Vagina (tissue), 2 donors: Measurements from ENCODE around the gene DOCK1. TPM values are rescaled to one million over a fixed set of nuclear protein-coding genes. Genes with fewer than 3 reads are reported as not detected.

Experiments used
- DNase-seq, 2 donors: peaks; one replicate each; pipeline ENCODE4 v3.0.0-alpha.2; 2017; ENCODE audit errors: extremely low spot score in 2 of 2
- H3K27ac ChIP-seq: fragments of 200-600 bp; sonication (generic); one replicate; pipeline ENCODE4 v1.5.1; 2019
- H3K27me3 ChIP-seq: fragments of 200-600 bp; sonication (generic); one replicate; pipeline ENCODE4 v1.5.1; 2019
- H3K36me3 ChIP-seq, 2 donors: fragments of 200-600 bp; sonication (generic); one replicate each; pipeline ENCODE4 v1.5.1; 2017 to 2019
- H3K4me1 ChIP-seq: fragments of 200-600 bp; sonication (generic); one replicate; pipeline ENCODE4 v1.5.1; 2019
- H3K4me3 ChIP-seq, 2 donors: fragments of 200-600 bp; sonication (generic); 1 replicate in 1 of 2; 2 replicates in 1 of 2; pipeline ENCODE4 v1.5.1; 2016 to 2019
- H3K9me3 ChIP-seq: fragments of 200-600 bp; sonication (generic); one replicate; pipeline ENCODE4 v1.5.1; 2019
- POLR2A ChIP-seq, 2 donors: fragments of 450-650 bp; IDR thresholded peaks; one replicate each; pipeline ENCODE4 v1.6.1; 2017; ENCODE audit warnings: antibody characterized with exemption in 2 of 2, mild to moderate bottlenecking in 2 of 2, moderate library complexity in 2 of 2
- POLR2AphosphoS5 ChIP-seq, 2 donors: sonication (generic); formaldehyde crosslinking; IDR thresholded peaks; one replicate each; pipeline ENCODE4 v1.9.0; 2017; ENCODE audit warnings: antibody characterized with exemption in 2 of 2, mild to moderate bottlenecking in 2 of 2, low read depth in 1 of 2; ENCODE audit not compliant: insufficient read depth in 1 of 2
- intact Hi-C: fragments of 100-400 bp; cut with DNase I; formaldehyde crosslinking; loops from one replicate; pipeline ENCODE4 v1.15.1; 2023
- total RNA-seq: library from RNA; depleted of rRNA; stranded (reverse); fragments of >200 nt; gene quantifications from one replicate; pipeline ENCODE4 v1.2.3, GENCODE V29; 2016
- TF ChIP-seq, protein P1 (sequence below), 3 experiments: fragments of 450-650 bp in 2 of 3; fragments of 200-600 bp in 1 of 3; sonication (generic) in 1 of 3; IDR thresholded peaks; one replicate each; pipeline ENCODE4 v1.5.1; 2017 to 2019; ENCODE audit warnings: antibody characterized with exemption in 3 of 3, mild to moderate bottlenecking in 2 of 3, moderate library complexity in 2 of 3

DOCK1 gene
- total RNA-seq, 1 donor from 2014 or later: 64.6 TPM

DNA sequence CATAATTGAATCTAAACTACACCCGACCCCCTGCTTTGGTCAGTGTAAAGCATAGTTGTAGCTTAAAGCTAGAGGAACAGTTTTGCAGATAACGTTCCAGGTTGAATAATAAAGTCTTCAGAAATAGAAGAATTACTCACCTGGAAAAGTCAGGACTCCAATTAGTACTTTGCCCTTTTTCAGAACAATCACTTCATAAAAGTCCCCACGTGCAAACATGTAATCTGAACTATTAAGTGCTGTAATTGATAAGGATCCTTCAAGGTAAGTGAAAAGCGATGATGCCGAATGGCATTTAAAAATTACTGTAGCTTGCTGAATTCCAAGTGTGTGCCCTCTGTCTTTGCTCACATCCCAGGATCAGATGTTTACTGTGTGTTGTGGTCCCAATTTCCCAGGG is 344.8 kb downstream of the DOCK1 start:
- no peak for DNase-seq
- intact Hi-C loops: no loop called here
- no peak for TF ChIP-seq POLR2A (IDR thresholded peaks at IDR 0.05)
- TF ChIP-seq POLR2AphosphoS5 (IDR thresholded peaks at IDR 0.05; ENCODE audit: insufficient read depth in 1 of 2, low read depth in 1 of 2): no peak
- TF ChIP-seq, protein P1, sequence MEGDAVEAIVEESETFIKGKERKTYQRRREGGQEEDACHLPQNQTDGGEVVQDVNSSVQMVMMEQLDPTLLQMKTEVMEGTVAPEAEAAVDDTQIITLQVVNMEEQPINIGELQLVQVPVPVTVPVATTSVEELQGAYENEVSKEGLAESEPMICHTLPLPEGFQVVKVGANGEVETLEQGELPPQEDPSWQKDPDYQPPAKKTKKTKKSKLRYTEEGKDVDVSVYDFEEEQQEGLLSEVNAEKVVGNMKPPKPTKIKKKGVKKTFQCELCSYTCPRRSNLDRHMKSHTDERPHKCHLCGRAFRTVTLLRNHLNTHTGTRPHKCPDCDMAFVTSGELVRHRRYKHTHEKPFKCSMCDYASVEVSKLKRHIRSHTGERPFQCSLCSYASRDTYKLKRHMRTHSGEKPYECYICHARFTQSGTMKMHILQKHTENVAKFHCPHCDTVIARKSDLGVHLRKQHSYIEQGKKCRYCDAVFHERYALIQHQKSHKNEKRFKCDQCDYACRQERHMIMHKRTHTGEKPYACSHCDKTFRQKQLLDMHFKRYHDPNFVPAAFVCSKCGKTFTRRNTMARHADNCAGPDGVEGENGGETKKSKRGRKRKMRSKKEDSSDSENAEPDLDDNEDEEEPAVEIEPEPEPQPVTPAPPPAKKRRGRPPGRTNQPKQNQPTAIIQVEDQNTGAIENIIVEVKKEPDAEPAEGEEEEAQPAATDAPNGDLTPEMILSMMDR (IDR thresholded peaks at IDR 0.05): no peak
- H3K4me1 ChIP-seq: no peaks in the 10 kb centered on the region
- no peaks in the 10 kb centered on the region for H3K27me3 ChIP-seq
- no peak overlapping the region for H3K4me3 ChIP-seq
- H3K9me3 ChIP-seq: no peaks in the 10 kb centered on the region
- peaks cover 0 to 15% of the 10 kb centered on the region in 2 donors for H3K36me3 ChIP-seq
- H3K27ac ChIP-seq: no peak overlapping the region

DNA sequence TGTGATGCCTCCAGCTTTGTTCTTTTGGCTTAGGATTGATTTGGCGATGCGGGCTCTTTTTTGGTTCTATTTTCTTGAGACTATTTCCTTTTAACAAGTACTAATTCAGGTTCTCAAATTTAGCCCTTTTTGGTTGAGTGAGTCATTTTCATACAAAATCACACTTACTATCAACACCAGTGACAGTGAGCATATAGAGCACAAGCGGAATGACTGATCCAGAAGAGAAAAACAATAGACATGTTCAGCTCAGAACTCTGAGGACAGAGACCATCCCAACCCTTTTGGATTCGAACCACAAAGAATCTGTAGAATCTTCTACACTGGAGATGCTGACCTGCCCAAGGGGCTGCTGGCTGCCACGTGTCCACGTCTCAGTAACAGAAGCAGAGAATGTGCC is 347.6 kb downstream of the DOCK1 start:
- DNase-seq: no peak
- peaks cover 0 to 22% of the 10 kb centered on the region in 2 donors for H3K36me3 ChIP-seq
- no peak for TF ChIP-seq POLR2AphosphoS5 (IDR thresholded peaks at IDR 0.05; ENCODE audit: insufficient read depth in 1 of 2, low read depth in 1 of 2)
- TF ChIP-seq, protein P1 (IDR thresholded peaks at IDR 0.05): no peak
- TF ChIP-seq POLR2A (IDR thresholded peaks at IDR 0.05): no peak
- intact Hi-C loops: no loop called here
- H3K27ac ChIP-seq: no peak overlapping the region
- no peaks in the 10 kb centered on the region for H3K9me3 ChIP-seq
- no peaks in the 10 kb centered on the region for H3K4me1 ChIP-seq
- no peaks in the 10 kb centered on the region for H3K27me3 ChIP-seq
- H3K4me3 ChIP-seq: no peak overlapping the region

DNA sequence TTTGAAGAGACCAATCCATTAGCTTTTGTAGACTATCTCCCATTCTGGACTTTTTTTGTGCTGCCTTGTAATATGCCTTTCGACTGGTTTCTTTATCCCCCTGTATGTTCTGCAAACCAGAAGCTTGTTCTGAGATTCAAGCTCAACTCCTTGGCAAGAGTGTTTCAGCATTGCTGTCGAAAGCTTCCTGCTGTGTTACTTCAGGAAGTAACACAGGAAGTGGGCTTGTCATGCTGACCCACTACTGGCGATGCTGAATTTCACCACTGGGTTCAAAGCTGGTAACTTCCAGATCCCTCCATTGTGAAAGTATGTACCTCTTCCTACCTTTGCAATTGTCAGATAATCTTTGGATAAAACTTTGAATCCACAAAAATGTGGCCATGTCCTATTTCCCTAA is 349.0 kb downstream of the DOCK1 start:
- TF ChIP-seq, protein P1 (IDR thresholded peaks at IDR 0.05): no peak
- TF ChIP-seq POLR2AphosphoS5 (IDR thresholded peaks at IDR 0.05; ENCODE audit: insufficient read depth in 1 of 2, low read depth in 1 of 2) (no peak), POLR2A (IDR thresholded peaks at IDR 0.05) (no peak)
- intact Hi-C loops: no loop called here
- DNase-seq: no peak
- H3K27ac ChIP-seq: no peak overlapping the region
- H3K4me3 ChIP-seq: no peak overlapping the region
- peaks cover 0 to 11% of the 10 kb centered on the region in 2 donors for H3K36me3 ChIP-seq
- H3K4me1 ChIP-seq: no peaks in the 10 kb centered on the region
- no peaks in the 10 kb centered on the region for H3K9me3 ChIP-seq
- no peaks in the 10 kb centered on the region for H3K27me3 ChIP-seq

DNA sequence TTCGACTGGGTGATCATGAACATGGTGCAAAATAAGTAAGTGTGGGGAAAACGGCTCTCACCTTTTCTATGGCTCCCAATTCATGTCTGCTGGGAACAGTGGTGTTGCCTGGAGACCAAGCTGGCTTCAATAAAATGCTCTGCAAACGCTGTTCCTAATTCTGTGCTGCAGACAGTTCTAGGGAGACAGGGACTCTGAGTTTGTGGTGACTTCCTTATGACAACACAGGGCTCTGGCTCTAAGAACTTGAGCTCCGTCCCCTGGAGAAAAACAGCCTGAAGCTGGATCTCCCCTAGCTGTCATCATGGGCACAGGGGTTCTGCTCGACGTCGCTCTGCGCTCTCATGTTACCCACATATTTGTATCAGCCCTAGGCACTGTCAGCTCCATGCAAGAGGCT is 352.2 kb downstream of the DOCK1 start:
- no peak overlapping the region for H3K27ac ChIP-seq
- H3K9me3 ChIP-seq: no peaks in the 10 kb centered on the region
- intact Hi-C loops: no loop called here
- no peak for DNase-seq
- no peaks in the 10 kb centered on the region for H3K27me3 ChIP-seq
- peaks cover 0 to 7% of the 10 kb centered on the region in 2 donors for H3K36me3 ChIP-seq
- no peak overlapping the region for H3K4me3 ChIP-seq
- TF ChIP-seq, protein P1 (IDR thresholded peaks at IDR 0.05): no peak
- TF ChIP-seq POLR2A (IDR thresholded peaks at IDR 0.05): no peak
- no peak for TF ChIP-seq POLR2AphosphoS5 (IDR thresholded peaks at IDR 0.05; ENCODE audit: insufficient read depth in 1 of 2, low read depth in 1 of 2)
- no peaks in the 10 kb centered on the region for H3K4me1 ChIP-seq

DNA sequence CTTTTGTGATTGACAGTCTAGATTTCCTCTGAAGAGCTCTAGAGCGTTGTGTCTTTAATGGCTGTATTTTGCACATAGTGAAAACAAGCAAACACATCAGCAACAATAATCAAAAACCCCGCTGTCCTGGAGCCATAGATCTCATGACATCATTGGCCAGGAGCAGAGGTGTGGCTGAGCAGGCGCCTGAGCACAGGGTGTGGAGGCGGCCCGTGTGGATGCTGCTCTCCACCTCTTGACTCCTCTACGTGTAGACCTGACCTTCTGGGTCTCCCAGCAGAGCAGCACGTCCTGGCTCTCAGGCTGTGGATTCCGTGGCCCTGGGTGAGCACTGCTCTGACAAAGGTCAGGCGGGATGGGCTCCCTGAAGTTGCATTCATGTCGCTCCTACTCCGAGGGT is 354.1 kb downstream of the DOCK1 start:
- TF ChIP-seq POLR2AphosphoS5 (IDR thresholded peaks at IDR 0.05; ENCODE audit: insufficient read depth in 1 of 2, low read depth in 1 of 2) (no peak), POLR2A (IDR thresholded peaks at IDR 0.05) (no peak)
- TF ChIP-seq, protein P1 (IDR thresholded peaks at IDR 0.05): no peak
- Histone ChIP-seq H3K4me1 (no peaks in the 10 kb centered on the region), H3K27ac (no peak overlapping the region), H3K4me3 (no peak overlapping the region), H3K36me3 (peaks cover 0 to 7% of the 10 kb centered on the region in 2 donors), H3K9me3 (no peaks in the 10 kb centered on the region), H3K27me3 (no peaks in the 10 kb centered on the region)
- no peak for DNase-seq
- intact Hi-C loops: no loop called here
